Cerebellar nuclear complex (tissue), 1 donor: Measurements from ENCODE around the gene JARID2.
"Not testable (repeated sequence)": the region's sequence is repeated elsewhere in the genome, so short reads cannot be mapped to it uniquely, and the experiment has no call there.

ENCODE experiments used
- DNase-seq, 2 experiments: peaks; one replicate each; lab custom pipeline; 2025; lab: John Stamatoyannopoulos, UW

The JARID2 gene

DNA sequence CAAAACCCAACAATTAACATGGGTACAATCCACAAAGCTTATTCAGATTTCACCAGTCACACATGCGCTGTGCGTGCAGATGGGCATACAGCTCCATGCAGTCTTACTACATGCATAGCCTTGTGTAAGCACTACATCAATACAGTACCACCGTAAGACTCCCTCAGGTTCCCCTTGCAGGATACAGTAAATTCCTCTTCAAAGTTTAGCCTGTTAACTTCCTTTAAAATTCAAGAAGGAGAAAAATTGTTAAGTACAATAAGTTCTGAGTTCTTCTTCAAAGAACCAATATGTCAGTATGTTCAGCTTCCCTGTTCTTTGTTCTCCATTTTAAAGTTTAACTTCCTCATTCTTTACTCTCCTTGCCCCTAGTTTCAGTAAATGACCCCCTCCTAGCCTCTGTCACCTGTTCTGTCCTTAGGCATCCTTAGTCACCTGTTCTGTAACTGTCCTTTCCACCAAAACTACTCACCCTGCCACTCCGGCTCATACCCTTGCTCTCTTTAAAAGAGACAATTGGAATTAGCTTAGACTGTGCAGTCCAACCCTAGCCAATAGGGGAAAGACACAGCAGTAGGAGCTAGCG lies 297.6 kb downstream of the JARID2 start:
- DNase-seq, result not testable (repeated sequence)

DNA sequence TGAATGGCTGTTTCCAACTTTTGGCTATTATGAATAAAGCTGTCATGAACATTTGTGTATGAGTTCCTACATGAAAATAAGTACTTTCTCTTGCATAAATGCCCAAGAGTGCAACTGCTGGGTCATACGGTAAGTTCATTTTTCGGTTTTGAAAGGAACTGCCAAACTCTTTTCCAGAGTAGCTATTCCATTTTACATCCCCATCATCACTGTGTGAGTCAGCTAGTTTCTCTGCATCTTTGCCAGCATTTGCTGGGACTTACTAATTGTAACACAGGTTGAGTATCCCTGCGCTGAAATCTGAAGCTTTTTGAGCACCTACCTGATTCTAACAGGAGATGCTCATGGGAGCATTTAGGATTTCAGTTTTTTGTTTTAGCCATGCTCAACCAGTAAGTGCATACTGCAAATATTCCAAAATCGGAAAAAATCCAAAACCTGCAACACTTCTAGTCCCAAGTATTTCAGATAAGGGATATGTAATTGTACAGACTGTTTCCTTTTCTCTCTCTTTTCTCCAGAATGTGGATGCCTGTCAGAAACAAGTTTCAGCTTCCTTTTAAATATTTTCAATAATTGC lies 298.5 kb downstream of the JARID2 start:
- no peak for DNase-seq

DNA sequence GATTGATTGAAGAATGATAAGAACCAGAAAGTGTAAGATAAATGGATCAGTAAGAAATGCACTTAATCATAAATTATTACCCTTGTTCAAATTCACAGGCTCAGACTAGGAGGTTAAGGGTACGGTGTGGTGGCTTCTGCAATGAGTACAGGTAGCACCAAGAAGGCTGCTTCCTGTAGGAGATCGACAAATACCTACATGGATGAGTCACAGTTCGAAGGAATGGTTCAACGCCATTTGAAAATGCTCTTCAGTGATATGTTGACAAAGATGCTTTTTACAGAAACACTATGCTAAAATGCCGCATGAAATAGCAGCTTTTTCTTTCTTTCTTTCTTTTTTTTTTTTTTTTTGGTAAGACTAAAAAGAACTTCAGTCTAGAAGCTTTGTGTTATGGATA lies 300.7 kb downstream of the JARID2 start:
- DNase-seq, result no peak

DNA sequence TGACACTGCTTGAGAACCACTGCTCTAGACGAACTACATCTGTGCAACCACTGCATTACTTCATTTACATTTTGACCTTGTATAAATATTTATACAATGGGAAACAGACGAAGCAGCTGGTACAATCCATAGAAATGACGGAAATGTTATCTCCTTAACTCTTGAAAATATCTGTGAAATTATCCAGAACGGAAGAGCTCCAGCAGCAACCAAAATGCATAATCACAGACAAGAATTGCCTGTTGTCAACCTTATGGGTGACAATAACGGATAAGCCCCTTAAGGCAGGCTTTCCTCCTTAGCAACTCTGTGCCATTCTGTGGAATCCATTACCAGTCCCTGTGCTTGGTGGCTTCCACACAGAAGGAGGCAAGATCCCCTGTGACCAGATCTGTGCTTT lies 301.5 kb downstream of the JARID2 start:
- no peak for DNase-seq

DNA sequence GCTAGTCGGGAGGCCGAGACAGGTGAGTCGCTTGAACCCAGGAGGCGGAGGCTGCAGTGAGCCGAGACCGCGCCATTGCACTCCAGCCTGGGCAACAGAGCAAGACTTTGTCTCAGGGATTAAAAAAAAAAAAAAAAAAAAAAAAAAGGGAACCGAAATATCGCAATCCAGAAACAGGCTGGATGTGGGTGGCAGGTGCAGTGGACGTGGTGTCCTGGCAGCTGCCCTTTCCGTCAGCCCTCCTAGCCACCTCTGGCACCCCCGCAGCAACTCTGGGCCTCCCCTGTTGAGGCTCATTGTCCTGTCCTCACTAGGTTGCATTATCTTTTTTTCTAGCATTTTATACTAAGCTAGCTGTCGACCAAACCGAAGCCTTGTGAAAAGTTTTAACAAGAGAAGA lies 303.5 kb downstream of the JARID2 start:
- DNase-seq, result no peak

DNA sequence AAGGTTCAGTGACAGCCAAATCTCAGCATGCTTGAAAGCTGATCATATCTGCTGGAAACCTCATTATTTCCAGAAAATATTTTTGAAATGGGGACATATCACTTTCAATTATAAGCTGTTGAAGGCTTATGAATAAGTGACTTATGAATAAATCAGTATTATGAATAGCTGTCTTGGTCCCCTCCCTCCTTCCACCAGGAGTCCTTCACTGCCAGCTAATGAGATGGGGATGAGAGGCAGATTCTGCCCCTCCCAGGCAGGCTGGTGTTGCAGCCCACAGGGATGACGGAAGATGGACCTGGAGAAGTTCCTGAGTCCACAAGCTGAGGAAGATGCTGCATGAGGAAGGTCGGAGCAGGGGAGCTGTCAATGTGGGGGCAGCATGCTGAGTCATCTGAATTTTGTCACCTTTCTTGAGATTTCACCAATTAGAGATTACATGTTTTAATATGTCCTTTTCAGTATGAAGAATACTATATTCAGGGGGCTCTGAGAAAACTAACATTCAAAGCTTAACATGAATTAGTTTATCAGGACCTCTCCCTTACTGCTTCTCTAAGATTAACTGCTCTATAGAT lies 304.8 kb downstream of the JARID2 start:
- no peak for DNase-seq

DNA sequence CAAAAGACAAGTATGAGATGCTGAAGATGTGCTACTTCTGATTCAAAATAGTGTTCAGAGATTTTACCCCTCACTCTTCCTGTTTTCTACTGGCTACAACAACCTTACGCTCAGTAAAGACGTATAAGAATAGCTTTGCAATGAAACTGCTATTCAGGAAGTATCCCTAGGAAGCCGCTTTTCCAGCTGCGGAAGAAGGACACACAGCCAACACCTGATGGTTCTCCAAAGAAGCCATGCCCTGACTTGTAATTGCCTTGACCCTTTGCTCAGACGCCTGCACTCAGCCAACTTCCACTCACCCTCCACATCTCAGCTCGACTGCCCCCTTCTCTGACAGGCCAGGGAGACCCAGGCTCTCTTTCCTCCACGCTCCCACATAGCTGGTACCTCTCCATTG lies 305.4 kb downstream of the JARID2 start:
- no peak for DNase-seq

DNA sequence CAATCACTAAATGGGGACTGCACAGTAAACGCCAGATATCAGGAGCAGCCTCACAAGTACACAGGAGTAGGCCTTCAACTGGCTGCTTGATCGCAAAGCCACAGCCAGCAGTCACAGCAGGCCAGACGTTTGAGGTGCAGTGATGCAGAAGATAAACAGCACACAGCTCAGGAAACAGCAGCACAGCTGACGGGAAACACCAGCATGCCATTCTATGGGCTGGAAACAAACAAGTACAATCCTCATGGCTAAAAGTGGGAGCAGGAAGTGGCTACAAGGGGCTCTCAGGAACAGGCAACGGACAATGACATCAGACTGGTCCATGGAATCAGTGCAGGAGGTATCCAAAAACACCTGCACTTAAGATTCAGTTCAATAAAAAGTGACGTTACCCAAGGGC lies 305.9 kb downstream of the JARID2 start:
- no peak for DNase-seq

DNA sequence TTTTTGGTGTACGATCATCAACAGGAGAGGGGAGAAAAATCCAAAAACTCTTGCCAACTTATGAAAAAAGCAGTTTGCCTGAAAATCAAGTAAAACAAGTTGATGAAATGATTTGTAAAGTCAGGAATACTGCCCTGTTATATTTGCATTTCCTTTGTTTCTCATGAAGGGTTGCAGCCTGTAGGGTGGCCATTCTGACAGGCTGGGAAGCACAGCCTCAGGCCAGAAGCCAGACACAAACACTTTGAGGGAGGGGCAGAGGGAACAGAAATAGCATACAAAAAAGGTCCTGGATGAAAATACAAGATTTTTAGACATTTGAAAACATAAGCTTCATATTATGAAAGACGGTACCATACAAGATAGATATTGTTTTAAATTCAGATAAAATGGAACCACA lies 307.2 kb downstream of the JARID2 start:
- DNase-seq, result no peak

DNA sequence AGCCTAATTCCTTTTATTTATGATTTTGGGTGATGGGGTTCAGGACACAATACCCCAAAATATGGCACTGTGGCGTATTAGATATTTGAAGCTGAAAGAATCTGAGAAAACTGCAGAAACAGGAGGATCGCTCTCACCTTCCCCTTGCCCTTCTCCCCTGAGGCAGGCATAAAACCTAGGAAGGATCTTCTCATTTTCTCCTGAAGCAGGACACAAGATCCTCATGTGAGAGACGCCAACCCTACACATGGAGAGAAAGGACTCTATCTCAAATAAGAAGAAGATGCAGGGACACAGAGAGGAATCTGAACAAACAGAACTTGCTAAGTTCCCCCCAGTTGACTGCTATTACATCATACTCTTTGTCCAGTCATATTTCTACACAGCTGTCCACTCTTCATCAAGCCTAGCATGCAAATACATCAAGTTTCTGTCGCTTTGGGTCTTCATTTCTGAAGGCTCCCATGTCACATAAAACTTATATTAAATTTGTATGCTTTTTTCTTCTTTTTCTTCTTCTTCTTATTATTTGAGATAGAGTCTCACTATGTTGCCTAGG lies 307.9 kb downstream of the JARID2 start:
- no peak for DNase-seq

DNA sequence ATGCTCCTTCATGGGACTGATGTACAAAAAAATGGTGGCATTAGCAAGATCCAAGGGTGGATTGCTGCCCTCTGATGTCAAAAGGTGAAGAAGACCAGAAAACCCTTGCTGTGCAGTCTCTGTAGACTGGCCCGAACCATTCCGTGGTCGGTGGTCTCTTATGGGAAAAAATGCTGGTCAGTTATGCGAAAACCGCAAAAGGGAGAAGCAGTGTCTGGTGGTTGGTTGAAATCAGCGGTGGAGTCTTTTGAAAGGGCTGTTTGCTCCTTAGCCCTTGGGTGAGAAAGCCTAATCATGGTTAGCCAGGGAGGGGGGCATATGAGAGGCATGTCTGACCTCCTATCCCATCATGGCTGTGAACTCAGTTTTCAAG lies 308.8 kb downstream of the JARID2 start:
- DNase-seq, result no peak

DNA sequence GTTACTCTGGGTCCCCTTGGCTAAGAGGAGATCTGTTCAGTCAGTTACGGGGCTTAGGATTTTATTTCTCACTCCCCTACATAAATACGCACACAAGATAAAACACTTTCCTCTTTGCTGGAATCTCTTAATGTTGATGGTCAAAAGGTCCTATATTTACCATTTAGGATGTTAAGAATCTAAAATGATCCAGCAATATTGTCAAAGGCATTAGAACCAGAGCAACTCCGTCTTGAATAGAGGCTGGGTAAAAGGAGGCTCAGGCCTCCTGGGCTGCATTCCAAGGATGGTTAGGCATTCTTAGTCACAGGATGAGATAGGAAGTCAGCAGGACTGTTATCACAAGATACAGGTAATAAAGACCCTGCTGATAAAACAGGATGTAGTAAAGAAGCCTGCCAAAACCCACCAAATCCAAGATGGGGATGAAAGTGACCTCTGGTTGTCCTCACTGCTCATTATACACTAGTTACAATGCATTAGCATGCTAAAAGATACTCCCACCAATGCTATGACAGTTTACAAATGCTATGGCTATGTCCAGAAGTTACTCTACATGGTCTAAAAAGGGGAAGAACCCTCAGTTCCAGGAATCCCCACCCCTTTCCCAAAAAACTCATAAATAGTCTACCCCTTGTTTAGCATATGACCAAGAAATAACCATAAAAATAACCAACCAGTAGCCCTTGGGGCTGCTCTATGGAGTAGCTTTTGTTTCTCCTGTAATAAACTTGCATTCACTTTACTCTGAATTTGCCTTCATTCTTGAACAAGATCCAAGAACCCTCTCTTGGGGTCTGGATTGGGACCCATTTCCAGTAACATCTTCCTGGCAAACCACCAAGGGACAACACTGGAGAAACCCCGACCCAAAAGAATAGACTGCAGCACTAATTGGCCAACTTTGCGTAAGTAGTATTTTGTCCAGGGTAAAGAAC lies 309.5 kb downstream of the JARID2 start:
- no peak for DNase-seq

DNA sequence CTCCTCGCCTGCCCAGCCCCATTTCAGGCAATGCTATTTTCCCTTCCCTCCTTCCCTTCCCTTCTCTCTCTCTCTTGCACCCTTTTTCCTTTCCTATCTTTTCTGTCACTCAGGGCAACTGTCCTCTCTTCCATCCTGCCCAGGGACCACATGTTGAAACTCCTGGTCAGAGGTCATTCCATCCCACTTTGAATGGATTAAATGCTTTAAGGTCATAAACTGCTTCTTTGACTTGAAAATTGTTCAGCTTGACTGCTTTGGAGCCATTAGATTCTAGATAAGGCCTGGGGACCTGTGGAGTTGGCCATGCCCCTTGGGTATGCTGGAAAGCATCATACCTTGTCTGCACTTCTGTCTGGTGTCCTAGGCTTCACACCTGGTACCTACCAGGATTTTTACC lies 310.8 kb downstream of the JARID2 start:
- no peak for DNase-seq

DNA sequence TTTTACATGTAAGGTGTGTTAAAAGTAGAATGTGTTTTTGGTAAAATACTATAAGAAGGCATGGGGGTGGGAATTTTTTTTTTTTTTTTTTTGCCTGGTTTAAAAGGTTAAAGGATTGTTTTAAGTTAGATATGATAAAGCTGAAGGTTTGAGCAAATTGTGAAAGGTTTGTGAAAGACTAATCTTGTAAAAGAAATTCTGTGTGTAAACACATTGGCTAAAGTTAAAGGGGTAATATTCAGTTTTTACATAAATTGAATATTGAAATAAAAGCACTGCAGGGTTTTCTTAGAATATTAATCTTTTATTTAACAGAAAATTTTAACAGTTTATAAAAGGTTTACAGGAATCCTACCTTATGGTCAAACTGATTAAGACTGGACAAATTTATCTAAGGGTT lies 311.3 kb downstream of the JARID2 start:
- no peak for DNase-seq

DNA sequence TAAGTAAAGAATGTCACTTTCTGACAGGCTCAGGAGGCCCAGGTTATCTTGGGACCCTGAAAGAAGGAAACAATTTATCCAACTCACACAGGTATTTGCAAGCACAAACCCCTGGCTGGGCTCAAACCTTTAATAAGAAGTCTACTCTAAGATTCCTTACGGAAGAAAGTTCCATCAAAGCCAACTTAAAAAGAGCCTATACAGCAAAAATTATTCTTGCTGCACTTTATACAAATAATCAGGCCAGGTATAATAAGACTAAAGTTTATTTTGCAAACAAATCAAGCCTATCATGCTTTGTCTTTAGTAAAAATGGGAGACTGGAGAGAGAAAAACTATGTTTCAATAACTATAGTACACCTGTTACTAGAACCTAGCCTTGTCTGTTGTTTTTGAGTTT lies 314.8 kb downstream of the JARID2 start:
- no peak for DNase-seq

DNA sequence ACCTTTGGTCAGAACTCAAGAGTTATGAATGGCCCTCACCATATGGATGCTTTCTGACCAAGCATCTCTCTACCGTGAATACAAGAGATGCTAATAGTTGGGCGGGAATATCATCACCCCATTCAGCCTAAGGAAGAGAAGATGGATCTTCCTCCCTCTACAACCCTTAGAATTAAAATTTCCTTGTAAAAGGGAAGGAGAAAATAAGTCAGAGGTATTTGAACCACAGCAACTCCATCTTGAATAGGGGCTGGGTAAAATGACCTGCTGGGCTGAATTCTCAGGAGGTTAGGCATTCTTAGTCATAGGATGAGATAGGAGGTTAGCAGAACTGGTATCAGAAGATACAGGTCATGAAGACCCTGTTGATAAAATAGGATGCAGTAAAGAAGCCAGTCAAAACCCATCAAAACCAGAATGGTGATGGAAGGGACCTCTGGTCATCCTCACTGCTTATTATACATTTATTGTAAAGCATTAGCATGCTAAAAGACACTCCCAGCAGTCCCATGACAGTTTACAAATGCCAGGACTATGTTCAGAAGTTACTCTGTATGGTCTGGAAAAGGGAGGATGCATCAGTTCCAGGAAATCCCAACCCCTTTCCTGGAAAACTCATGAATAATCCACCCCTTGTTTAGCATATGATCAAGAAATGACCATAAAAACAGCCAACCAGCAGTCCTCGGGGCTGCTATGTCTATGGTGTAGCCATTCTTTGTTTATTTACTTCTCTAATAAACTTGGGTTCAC lies 315.8 kb downstream of the JARID2 start:
- no peak for DNase-seq

DNA sequence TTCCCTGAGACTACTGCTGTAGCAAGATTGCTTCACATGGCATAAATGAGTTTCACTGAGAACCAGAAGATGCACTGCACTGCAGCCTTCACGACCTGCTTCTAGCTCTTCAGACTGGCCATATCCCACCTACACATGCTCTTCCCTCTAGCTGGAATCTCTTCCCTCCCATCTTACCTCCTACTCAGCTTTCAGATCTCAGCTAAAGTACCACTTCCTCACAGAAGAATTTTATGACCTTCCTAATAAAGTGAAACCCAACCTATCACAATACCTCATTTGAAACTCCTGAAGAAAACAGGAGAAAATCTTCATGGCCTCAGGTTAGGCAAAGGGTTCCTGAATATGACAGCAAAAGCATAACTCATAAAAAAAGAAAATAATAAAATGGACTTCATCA lies 317.1 kb downstream of the JARID2 start:
- no peak for DNase-seq

DNA sequence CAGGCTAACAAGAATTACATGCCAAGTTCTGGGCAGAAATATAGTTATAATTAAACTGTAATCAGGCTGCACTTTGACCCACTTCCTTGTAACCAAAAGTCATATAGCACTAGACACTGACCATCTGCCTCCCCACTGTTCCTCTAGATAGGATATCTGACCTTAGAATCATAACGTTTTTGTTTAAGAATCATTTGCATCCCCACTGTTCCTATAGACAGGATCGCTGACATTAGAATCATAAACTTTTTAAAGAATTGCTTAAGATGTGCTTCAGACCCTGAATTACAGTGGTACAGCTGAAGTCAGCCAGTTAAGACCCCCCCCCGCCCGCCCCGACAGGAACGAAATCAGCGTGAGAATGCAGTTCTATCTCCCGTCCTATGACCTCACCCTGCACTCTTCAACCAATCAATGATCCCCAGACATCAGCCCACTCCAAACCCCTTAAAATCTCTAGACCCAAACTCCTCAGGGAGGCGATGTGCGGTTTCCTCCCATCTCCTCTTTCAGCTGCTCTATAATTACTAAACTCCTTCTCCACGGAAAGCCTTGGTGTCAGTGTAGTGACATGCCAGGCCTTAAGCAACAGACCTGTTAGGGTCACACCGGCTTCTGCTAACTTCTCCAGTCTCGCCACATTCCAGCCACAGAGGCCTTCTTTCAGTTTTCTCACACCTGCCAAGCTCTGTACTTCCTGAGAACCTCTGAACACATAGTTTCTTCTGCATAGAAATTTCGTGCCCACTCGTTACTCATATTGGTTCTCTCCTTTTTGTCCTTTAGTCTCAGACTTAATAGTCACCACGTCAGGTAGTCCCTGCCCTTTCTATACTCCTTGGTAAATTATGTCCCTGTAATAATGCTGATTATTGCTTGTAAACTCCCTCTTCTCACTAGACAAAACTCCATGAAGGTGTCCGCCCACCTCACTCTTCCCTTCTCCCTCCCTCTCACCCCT lies 323.4 kb downstream of the JARID2 start:
- DNase-seq, result no peak

DNA sequence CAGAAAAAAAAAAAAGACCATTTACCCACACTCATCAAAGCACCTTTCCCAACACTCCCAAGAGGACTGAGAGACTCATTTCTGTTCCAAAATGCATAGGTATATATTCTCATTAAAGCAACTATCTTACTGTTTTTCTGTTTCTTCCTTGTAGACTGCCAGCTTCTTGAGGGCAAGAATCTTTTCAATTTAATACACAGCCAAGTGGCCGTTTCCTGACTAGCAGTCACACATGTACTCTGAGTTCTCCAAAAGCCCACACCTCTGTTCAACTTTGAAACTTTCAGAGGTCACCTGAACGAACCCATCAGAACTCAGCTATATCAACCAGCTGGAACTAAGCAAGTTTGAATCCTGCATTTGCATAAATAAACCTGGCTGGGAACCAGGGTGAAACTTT lies 324.3 kb downstream of the JARID2 start:
- DNase-seq, result no peak
